ENCODE results near the gene CALU.

Gene CALU

DNA sequence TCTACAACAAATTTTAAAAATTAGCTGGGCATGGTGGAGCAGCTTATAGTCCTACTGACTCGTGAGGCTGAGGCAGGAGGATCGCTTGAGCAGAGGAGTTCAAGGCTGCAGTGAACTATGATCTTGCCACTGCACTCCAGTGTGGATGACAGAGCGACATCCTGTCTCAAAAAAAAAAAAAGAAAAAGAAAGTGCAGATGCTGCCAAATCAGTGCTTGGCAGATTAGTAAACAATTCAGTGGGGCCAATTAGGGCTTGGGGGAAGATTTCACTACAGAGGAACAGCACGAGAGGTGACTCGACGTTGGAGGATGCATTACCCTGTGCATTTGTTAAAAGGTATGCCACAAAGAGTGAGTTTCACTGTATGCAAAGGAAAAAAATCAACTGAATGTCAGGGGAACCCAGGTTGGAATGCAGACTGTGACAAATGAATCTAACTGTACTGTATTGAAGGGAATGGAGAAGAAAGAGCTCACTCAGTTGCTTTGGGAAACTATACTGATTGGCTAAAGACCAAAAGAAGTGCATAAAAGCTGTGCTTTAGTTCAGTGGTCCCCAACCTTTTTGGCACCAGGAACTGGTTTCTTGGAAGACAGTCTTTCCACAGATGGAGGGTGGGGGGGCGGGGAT is 35.4 kb upstream of the CALU start:
- Histone ChIP-seq H3K27me3 (replicated peaks; ENCODE audit: control insufficient read depth, insufficient read depth, low read length, poor library complexity, severe bottlenecking) (no peaks in the 10 kb centered on the region), H3K4me3 (ENCODE audit: insufficient read depth, low read depth, low read length, poor library complexity, severe bottlenecking) (no peak overlapping the region), H3K9me3 (ENCODE audit: control insufficient read depth, low read length) (no peaks in the 10 kb centered on the region), H3K4me1 (ENCODE audit: control insufficient read depth, insufficient read depth, low read length, poor library complexity, severe bottlenecking) (no peaks in the 10 kb centered on the region), H3K27ac (ENCODE audit: insufficient read depth, low read length, poor library complexity, severe bottlenecking) (no peak overlapping the region), H3K36me3 (ENCODE audit: control insufficient read depth, insufficient read depth, low read length) (no peaks in the 10 kb centered on the region)
- no peak for DNase-seq

DNA sequence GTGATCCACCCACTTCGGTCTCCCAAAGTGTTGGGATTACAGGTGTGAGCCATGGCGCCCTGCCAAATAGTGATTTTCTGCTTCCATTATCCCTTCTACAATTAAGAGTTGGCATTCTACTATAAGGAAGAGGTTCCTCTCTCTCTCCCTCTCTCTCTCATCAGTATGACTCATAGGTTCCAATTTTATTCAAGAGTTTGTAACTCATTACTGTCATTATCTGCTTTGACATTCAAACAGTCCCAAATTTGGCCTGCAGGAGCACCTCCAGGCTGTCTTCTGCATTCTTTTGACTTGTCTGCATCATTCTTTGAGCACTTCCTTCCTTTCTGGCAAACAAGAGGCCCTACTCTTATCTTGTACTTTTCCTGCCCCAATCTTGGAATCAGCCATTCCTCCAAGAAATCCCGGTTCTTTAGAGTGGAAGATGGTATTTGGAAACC is 33.2 kb upstream of the CALU start:
- H3K4me3 ChIP-seq (ENCODE audit: insufficient read depth, low read depth, low read length, poor library complexity, severe bottlenecking): no peak overlapping the region
- no peaks in the 10 kb centered on the region for H3K9me3 ChIP-seq (ENCODE audit: control insufficient read depth, low read length)
- DNase-seq: no peak
- no peaks in the 10 kb centered on the region for H3K36me3 ChIP-seq (ENCODE audit: control insufficient read depth, insufficient read depth, low read length)
- no peaks in the 10 kb centered on the region for H3K27me3 ChIP-seq (replicated peaks; ENCODE audit: control insufficient read depth, insufficient read depth, low read length, poor library complexity, severe bottlenecking)
- H3K4me1 ChIP-seq (ENCODE audit: control insufficient read depth, insufficient read depth, low read length, poor library complexity, severe bottlenecking): no peaks in the 10 kb centered on the region
- H3K27ac ChIP-seq (ENCODE audit: insufficient read depth, low read length, poor library complexity, severe bottlenecking): no peak overlapping the region

DNA sequence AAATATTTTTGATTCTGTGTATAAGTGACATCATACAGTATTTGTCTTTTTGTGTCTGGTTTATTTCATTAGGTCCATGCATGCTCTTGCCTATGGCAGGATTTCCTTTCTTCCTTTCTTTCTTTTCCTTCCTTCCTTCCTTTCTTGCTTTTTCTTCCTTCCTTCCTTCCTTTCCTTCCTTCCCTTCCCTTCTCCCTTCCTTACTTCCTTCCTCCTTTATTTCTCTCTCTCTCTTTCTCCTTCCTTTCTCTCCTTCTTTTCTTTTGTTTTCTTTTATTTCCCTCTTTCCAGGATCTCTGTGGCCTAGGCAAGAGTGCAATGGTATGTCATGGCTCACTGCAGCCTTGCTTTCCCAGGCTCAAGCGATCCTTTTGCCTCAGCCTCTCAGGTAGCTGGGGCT is 31.4 kb upstream of the CALU start:
- H3K27ac ChIP-seq (ENCODE audit: insufficient read depth, low read length, poor library complexity, severe bottlenecking): no peak overlapping the region
- H3K4me3 ChIP-seq (ENCODE audit: insufficient read depth, low read depth, low read length, poor library complexity, severe bottlenecking): no peak overlapping the region
- no peaks in the 10 kb centered on the region for H3K9me3 ChIP-seq (ENCODE audit: control insufficient read depth, low read length)
- H3K36me3 ChIP-seq (ENCODE audit: control insufficient read depth, insufficient read depth, low read length): no peaks in the 10 kb centered on the region
- no peak for DNase-seq
- no peaks in the 10 kb centered on the region for H3K4me1 ChIP-seq (ENCODE audit: control insufficient read depth, insufficient read depth, low read length, poor library complexity, severe bottlenecking)
- H3K27me3 ChIP-seq (replicated peaks; ENCODE audit: control insufficient read depth, insufficient read depth, low read length, poor library complexity, severe bottlenecking): no peaks in the 10 kb centered on the region

DNA sequence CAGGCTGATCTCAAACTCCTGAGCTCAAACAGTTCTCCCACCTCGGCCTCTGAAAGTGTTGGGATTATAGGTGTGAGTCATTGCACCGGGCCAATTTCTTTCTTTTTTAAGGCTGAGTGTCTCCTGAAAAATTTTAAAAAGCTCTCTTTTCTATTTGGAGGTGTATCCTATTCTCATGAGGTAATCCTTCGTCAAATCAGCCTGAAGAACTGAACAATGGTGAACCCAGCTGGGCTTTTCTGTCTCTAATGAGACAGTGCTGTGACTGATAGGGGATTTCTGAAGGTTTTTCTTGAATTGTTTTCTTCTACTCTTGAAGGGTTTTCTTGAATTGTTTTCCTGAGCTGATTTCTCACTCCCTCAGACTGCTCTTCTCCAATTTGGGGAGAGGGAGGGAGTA is 30.9 kb upstream of the CALU start:
- Histone ChIP-seq H3K4me1 (ENCODE audit: control insufficient read depth, insufficient read depth, low read length, poor library complexity, severe bottlenecking) (no peaks in the 10 kb centered on the region), H3K27me3 (replicated peaks; ENCODE audit: control insufficient read depth, insufficient read depth, low read length, poor library complexity, severe bottlenecking) (no peaks in the 10 kb centered on the region), H3K27ac (ENCODE audit: insufficient read depth, low read length, poor library complexity, severe bottlenecking) (no peak overlapping the region), H3K9me3 (ENCODE audit: control insufficient read depth, low read length) (no peaks in the 10 kb centered on the region), H3K4me3 (ENCODE audit: insufficient read depth, low read depth, low read length, poor library complexity, severe bottlenecking) (no peak overlapping the region), H3K36me3 (ENCODE audit: control insufficient read depth, insufficient read depth, low read length) (no peaks in the 10 kb centered on the region)
- no peak for DNase-seq

DNA sequence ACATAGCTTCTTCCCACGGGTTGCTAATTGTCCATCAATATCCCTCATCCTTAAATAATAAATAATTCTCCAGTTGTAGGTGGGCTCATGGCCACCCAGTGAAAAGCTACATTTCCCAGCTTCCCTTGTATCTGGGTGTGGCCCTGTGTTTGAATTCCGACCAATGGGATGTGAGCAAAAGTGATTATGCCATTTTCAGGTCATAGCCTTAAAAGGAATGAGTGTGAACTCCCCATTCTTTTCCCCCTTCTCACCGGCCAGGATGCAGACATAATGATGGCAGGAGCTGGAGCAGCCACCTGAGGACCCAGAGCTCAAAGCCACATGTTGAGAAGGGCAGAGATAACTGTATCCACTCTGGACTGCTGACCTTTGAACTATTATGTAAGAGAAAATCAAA is 30.3 kb upstream of the CALU start:
- Histone ChIP-seq H3K27me3 (replicated peaks; ENCODE audit: control insufficient read depth, insufficient read depth, low read length, poor library complexity, severe bottlenecking) (no peaks in the 10 kb centered on the region), H3K9me3 (ENCODE audit: control insufficient read depth, low read length) (no peaks in the 10 kb centered on the region), H3K27ac (ENCODE audit: insufficient read depth, low read length, poor library complexity, severe bottlenecking) (no peak overlapping the region), H3K36me3 (ENCODE audit: control insufficient read depth, insufficient read depth, low read length) (no peaks in the 10 kb centered on the region), H3K4me1 (ENCODE audit: control insufficient read depth, insufficient read depth, low read length, poor library complexity, severe bottlenecking) (no peaks in the 10 kb centered on the region), H3K4me3 (ENCODE audit: insufficient read depth, low read depth, low read length, poor library complexity, severe bottlenecking) (no peak overlapping the region)
- DNase-seq: no peak

DNA sequence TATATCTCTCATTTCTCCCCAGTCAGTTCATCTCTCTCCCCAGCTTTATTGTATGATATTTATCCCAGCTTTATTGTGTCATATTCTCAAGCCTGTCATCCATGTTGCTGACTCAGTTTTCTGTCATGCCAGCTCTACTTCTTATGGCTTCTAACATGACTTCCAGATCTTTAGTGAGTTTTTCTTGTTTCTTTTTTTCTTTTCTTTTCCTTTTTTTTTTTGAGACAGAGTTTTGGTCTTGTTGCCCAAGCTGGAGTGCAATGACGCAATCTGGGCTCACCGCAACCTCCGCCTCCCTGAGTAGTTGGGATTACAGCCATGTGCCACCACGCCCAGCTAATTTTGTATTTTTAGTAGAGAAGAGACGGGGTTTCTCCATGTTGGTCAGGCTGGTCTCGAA is 28.7 kb upstream of the CALU start:
- no peak for DNase-seq
- no peak overlapping the region for H3K27ac ChIP-seq (ENCODE audit: insufficient read depth, low read length, poor library complexity, severe bottlenecking)
- no peak overlapping the region for H3K4me3 ChIP-seq (ENCODE audit: insufficient read depth, low read depth, low read length, poor library complexity, severe bottlenecking)
- no peaks in the 10 kb centered on the region for H3K9me3 ChIP-seq (ENCODE audit: control insufficient read depth, low read length)
- H3K27me3 ChIP-seq (replicated peaks; ENCODE audit: control insufficient read depth, insufficient read depth, low read length, poor library complexity, severe bottlenecking): no peaks in the 10 kb centered on the region
- H3K4me1 ChIP-seq (ENCODE audit: control insufficient read depth, insufficient read depth, low read length, poor library complexity, severe bottlenecking): no peaks in the 10 kb centered on the region
- no peaks in the 10 kb centered on the region for H3K36me3 ChIP-seq (ENCODE audit: control insufficient read depth, insufficient read depth, low read length)

DNA sequence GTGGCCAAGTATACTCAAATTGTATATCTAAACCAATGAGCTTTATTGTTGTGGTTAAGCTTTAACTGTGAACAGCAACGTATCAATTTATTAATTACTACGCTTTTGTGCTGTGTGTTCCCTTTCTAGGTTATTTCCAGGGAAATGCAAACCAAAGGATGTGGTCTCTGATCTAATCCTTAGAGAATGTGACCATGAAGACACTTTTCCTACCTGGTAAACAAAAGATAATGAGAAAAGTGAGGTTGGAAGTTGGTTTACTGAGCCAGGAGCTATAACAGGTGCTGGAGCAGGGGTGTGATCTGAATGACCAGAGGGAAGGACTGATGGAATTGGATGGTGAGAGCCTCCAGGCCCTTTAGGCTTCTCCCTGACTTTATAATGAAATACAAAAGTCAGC is 25.4 kb upstream of the CALU start:
- H3K27ac ChIP-seq (ENCODE audit: insufficient read depth, low read length, poor library complexity, severe bottlenecking): no peak overlapping the region
- no peak overlapping the region for H3K4me3 ChIP-seq (ENCODE audit: insufficient read depth, low read depth, low read length, poor library complexity, severe bottlenecking)
- H3K9me3 ChIP-seq (ENCODE audit: control insufficient read depth, low read length): no peaks in the 10 kb centered on the region
- no peaks in the 10 kb centered on the region for H3K4me1 ChIP-seq (ENCODE audit: control insufficient read depth, insufficient read depth, low read length, poor library complexity, severe bottlenecking)
- H3K27me3 ChIP-seq (replicated peaks; ENCODE audit: control insufficient read depth, insufficient read depth, low read length, poor library complexity, severe bottlenecking): no peaks in the 10 kb centered on the region
- no peaks in the 10 kb centered on the region for H3K36me3 ChIP-seq (ENCODE audit: control insufficient read depth, insufficient read depth, low read length)
- DNase-seq: no peak

DNA sequence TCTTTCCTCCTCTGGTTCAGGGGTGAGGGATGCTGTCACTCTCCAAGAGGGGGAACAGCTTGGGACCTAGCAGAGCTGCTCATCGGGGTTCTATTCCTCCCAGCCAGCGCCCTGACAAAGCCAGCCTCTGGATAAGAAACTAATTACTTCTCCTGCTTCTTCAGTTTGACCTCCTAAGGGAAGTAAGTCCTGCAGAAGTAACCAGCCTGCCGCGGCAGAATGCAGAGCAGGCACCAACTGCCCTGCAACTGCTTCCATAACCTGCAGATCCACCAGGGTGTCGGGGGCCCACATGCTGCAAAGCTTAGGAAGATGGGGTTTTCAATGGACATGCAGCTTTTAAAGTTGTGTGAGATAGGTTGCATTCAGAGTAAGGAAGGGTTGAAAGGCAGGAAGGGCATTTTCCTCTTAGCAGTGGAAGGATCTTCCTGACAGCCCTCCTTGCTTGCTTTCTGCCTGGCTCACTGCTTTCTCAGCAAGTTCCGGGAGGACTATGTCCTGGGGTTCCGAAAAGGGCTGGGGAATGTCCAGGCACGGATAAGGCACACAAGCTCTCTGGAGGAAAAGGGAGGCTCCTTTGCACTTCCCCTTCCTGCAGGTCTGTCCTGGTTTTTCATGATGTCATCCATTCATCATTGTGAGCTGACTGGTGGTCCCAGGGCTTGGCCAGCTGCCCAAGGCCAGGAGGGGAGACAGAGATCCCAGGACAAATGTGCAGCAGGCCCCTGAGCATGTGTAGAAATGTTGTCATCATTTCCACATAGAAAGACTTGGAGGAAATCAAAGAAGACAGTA is 24.3 kb upstream of the CALU start:
- H3K4me3 ChIP-seq (ENCODE audit: insufficient read depth, low read depth, low read length, poor library complexity, severe bottlenecking): no peak overlapping the region
- DNase-seq: no peak
- H3K9me3 ChIP-seq (ENCODE audit: control insufficient read depth, low read length): no peaks in the 10 kb centered on the region
- no peaks in the 10 kb centered on the region for H3K36me3 ChIP-seq (ENCODE audit: control insufficient read depth, insufficient read depth, low read length)
- no peak overlapping the region for H3K27ac ChIP-seq (ENCODE audit: insufficient read depth, low read length, poor library complexity, severe bottlenecking)
- H3K4me1 ChIP-seq (ENCODE audit: control insufficient read depth, insufficient read depth, low read length, poor library complexity, severe bottlenecking): no peaks in the 10 kb centered on the region
- H3K27me3 ChIP-seq (replicated peaks; ENCODE audit: control insufficient read depth, insufficient read depth, low read length, poor library complexity, severe bottlenecking): no peaks in the 10 kb centered on the region

DNA sequence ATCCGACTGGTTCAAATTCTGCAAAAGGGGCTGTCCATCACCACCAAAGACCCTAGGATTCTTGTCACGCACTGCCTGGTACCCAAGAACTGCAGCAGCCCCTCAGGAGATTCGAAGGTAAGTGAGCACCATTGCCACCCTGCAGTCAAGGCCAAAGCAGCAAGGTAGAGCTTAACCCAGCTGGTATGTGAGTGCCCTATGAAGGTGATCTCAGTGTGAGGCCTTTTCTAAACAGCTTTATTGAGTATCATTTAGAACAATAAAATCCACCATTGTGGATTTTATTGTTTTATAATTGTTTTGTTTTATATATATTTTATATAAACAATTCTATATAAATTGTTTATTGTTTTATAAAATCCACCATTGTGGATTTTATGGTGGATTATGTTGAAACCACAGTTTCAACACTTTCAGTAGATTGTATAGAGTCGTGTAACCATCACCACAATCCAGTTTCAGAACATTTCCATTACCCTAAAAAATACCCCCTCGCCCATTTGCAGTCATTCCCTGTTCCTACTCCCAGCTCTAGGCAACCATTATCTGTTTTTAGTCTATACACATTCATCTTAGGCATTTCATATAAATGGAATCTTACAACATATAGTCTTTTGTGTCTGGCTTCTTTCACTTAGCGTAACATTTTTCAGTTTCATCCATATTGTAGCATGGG is 20.1 kb upstream of the CALU start:
- Histone ChIP-seq H3K9me3 (ENCODE audit: control insufficient read depth, low read length) (no peaks in the 10 kb centered on the region), H3K36me3 (ENCODE audit: control insufficient read depth, insufficient read depth, low read length) (no peaks in the 10 kb centered on the region), H3K4me1 (ENCODE audit: control insufficient read depth, insufficient read depth, low read length, poor library complexity, severe bottlenecking) (no peaks in the 10 kb centered on the region), H3K27ac (ENCODE audit: insufficient read depth, low read length, poor library complexity, severe bottlenecking) (no peak overlapping the region), H3K27me3 (replicated peaks; ENCODE audit: control insufficient read depth, insufficient read depth, low read length, poor library complexity, severe bottlenecking) (no peaks in the 10 kb centered on the region), H3K4me3 (ENCODE audit: insufficient read depth, low read depth, low read length, poor library complexity, severe bottlenecking) (no peak overlapping the region)
- DNase-seq: no peak

DNA sequence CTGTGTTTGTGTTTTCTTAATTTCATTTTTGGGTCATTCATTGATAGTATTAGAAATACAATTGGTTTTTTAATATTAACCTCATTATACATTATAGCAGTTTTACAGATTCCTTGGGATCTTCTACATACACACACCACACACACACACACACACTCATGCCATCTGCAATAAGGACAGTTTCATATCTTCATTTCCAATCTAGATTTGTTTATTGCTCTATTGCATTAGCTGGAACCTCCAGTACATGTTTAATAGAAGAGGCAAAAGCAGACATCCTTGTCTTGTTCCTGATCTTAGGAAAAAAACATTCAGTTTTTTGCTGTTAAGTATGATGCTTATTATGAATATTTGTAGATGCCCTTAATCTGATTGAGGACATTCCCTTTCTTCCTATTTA is 17.8 kb upstream of the CALU start:
- H3K27ac ChIP-seq (ENCODE audit: insufficient read depth, low read length, poor library complexity, severe bottlenecking): no peak overlapping the region
- H3K4me3 ChIP-seq (ENCODE audit: insufficient read depth, low read depth, low read length, poor library complexity, severe bottlenecking): no peak overlapping the region
- no peaks in the 10 kb centered on the region for H3K9me3 ChIP-seq (ENCODE audit: control insufficient read depth, low read length)
- H3K4me1 ChIP-seq (ENCODE audit: control insufficient read depth, insufficient read depth, low read length, poor library complexity, severe bottlenecking): no peaks in the 10 kb centered on the region
- DNase-seq: no peak
- H3K36me3 ChIP-seq (ENCODE audit: control insufficient read depth, insufficient read depth, low read length): no peaks in the 10 kb centered on the region
- peaks cover 4% of the 10 kb centered on the region for H3K27me3 ChIP-seq (replicated peaks; ENCODE audit: control insufficient read depth, insufficient read depth, low read length, poor library complexity, severe bottlenecking)

All from effector memory CD4-positive, alpha-beta T cell (primary cell).